ENCODE measurements around the gene HMGCS2.

The HMGCS2 gene

GRCh38 chr1:119784191-119784781 lies 15.6 kb upstream of the HMGCS2 start:
- H3K9me2 ChIP-seq (ENCODE audit: low read depth, low read length), result no peaks in the 10 kb centered on the region
- H3K4me1 ChIP-seq (ENCODE audit: insufficient read depth, low read length, severe bottlenecking), result no peaks in the 10 kb centered on the region
- no peak overlapping the region for H3K27ac ChIP-seq (ENCODE audit: low read depth, low read length, poor library complexity, severe bottlenecking)
- H2AFZ ChIP-seq (ENCODE audit: low read length), result no peak overlapping the region
- no peaks in the 10 kb centered on the region for H3K9me3 ChIP-seq (ENCODE audit: low read length)
- no peak overlapping the region for H3K4me2 ChIP-seq (ENCODE audit: low read length)
- no peaks in the 10 kb centered on the region for H3K27me3 ChIP-seq (ENCODE audit: insufficient read depth, low read length)
- H4K20me1 ChIP-seq (ENCODE audit: insufficient read depth, low read length), result no peaks in the 10 kb centered on the region
- H3F3A ChIP-seq (ENCODE audit: insufficient read depth, low read length), result no peaks in the 10 kb centered on the region
- H3K79me2 ChIP-seq (ENCODE audit: insufficient read depth, low read length), result no peaks in the 10 kb centered on the region
- no peaks in the 10 kb centered on the region for H3K36me3 ChIP-seq (ENCODE audit: insufficient read depth, low read length)
- H3K9ac ChIP-seq (ENCODE audit: low read length), result no peak overlapping the region
- TF ChIP-seq EZH2 (IDR thresholded peaks at IDR 0.05; ENCODE audit: borderline replicate concordance, low read length) (no peak), CTCF (IDR thresholded peaks at IDR 0.05; ENCODE audit: low read length) (no peak)
- H3K4me3 ChIP-seq (ENCODE audit: low read depth, low read length, poor library complexity, severe bottlenecking), result no peak overlapping the region

GRCh38 chr1:119783354-119784185 lies 14.9 kb upstream of the HMGCS2 start:
- H3K27ac ChIP-seq (ENCODE audit: low read depth, low read length, poor library complexity, severe bottlenecking), result no peak overlapping the region
- H4K20me1 ChIP-seq (ENCODE audit: insufficient read depth, low read length), result no peaks in the 10 kb centered on the region
- no peak for TF ChIP-seq EZH2 (IDR thresholded peaks at IDR 0.05; ENCODE audit: borderline replicate concordance, low read length)
- TF ChIP-seq CTCF (IDR thresholded peaks at IDR 0.05; ENCODE audit: low read length), result no peak
- H3K27me3 ChIP-seq (ENCODE audit: insufficient read depth, low read length), result no peaks in the 10 kb centered on the region
- no peaks in the 10 kb centered on the region for H3K36me3 ChIP-seq (ENCODE audit: insufficient read depth, low read length)
- no peaks in the 10 kb centered on the region for H3K4me1 ChIP-seq (ENCODE audit: insufficient read depth, low read length, severe bottlenecking)
- H3K9me2 ChIP-seq (ENCODE audit: low read depth, low read length), result no peaks in the 10 kb centered on the region
- H3K9me3 ChIP-seq (ENCODE audit: low read length), result no peaks in the 10 kb centered on the region
- no peak overlapping the region for H3K9ac ChIP-seq (ENCODE audit: low read length)
- H3F3A ChIP-seq (ENCODE audit: insufficient read depth, low read length), result no peaks in the 10 kb centered on the region
- H2AFZ ChIP-seq (ENCODE audit: low read length), result no peak overlapping the region
- H3K79me2 ChIP-seq (ENCODE audit: insufficient read depth, low read length), result no peaks in the 10 kb centered on the region
- no peak overlapping the region for H3K4me2 ChIP-seq (ENCODE audit: low read length)
- no peak overlapping the region for H3K4me3 ChIP-seq (ENCODE audit: low read depth, low read length, poor library complexity, severe bottlenecking)

GRCh38 chr1:119782631-119783325 lies 14.1 kb upstream of the HMGCS2 start:
- Histone ChIP-seq H2AFZ (ENCODE audit: low read length) (no peak overlapping the region), H3K36me3 (ENCODE audit: insufficient read depth, low read length) (no peaks in the 10 kb centered on the region), H3K4me2 (ENCODE audit: low read length) (no peak overlapping the region), H4K20me1 (ENCODE audit: insufficient read depth, low read length) (no peaks in the 10 kb centered on the region), H3K9me3 (ENCODE audit: low read length) (no peaks in the 10 kb centered on the region), H3K79me2 (ENCODE audit: insufficient read depth, low read length) (no peaks in the 10 kb centered on the region), H3K4me3 (ENCODE audit: low read depth, low read length, poor library complexity, severe bottlenecking) (no peak overlapping the region), H3K27ac (ENCODE audit: low read depth, low read length, poor library complexity, severe bottlenecking) (no peak overlapping the region), H3K9me2 (ENCODE audit: low read depth, low read length) (no peaks in the 10 kb centered on the region), H3F3A (ENCODE audit: insufficient read depth, low read length) (no peaks in the 10 kb centered on the region), H3K4me1 (ENCODE audit: insufficient read depth, low read length, severe bottlenecking) (no peaks in the 10 kb centered on the region), H3K9ac (ENCODE audit: low read length) (no peak overlapping the region), H3K27me3 (ENCODE audit: insufficient read depth, low read length) (no peaks in the 10 kb centered on the region)
- TF ChIP-seq EZH2 (IDR thresholded peaks at IDR 0.05; ENCODE audit: borderline replicate concordance, low read length) (no peak), CTCF (IDR thresholded peaks at IDR 0.05; ENCODE audit: low read length) (no peak)

Measured in OCI-LY1 (cell line).